Activated CD8-positive, alpha-beta memory T cell treated with anti-CD3 and anti-CD28 coated beads, Interleukin-2, amount 50 U/mL, for 4 hours (primary cell): Measurements from ENCODE around the gene PTPRT.
A peak's percentile ranks its signal among the peaks of the same experiment; 100 is the strongest.

ENCODE experiments used
- DNase-seq: peaks from one replicate; pipeline ENCODE4 v3.0.0-alpha.2; 2020

PTPRT gene

DNA sequence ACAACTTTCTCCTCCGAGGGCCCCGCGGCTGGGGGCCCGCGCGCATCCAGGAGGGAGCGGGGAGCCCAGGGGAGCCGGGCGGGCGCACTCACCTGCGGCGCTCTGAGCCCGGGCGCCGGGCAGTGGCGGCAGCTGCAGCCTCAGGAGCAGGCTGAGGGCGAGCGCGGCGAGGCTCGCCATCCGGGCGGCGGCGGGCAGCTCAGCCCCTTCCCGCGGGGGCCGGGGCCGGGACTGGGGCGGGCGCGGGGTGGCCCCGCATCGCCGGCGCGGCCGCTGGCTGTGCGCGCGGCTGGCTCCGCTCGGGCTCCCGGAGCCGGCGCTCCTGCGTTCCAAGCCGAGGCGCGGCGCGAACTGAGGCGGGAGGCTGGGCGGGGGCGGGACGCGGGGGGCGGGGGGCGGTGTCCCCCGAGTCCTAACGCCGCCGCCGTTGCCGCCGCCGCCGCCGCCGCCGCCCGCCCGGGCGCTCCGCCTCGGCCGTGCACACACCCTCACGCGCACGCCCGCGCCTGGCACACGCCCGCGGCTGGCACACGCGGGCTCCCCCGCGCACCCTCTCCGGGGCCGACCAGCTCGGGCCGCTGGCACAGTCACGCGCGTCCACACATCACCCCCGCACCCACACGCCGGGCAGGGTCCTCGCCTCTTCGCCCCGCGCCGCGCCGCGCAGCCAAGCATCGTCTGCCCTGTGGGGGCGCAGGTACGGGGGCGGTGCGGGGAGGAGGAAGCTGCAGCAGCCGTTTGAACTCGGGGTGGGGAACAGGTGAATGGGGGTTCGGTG is at the start of gene PTPRT:
TSS of gene PTPRT (minus strand) at position 353 of the 778 bp plus-strand sequence. CDS start at position 180, 173 bp downstream.
- DNase-seq: no peak

DNA sequence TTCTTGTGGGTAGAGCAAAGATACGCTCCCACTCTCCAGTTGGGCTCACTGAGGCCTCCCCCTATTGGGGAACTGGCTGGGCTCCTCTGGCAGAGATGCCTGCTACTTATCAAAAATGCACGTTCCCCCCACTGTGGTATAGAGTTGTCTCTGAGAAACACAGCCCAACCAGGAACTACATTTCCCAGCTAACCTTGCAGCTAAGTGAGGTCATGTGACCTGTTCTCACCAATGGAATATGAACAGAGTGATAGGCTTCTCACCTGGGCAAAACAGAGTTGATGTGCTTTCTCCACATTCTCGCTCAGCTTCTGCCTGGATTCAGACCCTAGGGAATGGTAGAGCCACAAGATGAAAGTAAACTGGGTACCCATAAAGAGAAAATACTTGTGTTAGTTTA is 49.1 kb upstream of the PTPRT start:
- no peak for DNase-seq

DNA sequence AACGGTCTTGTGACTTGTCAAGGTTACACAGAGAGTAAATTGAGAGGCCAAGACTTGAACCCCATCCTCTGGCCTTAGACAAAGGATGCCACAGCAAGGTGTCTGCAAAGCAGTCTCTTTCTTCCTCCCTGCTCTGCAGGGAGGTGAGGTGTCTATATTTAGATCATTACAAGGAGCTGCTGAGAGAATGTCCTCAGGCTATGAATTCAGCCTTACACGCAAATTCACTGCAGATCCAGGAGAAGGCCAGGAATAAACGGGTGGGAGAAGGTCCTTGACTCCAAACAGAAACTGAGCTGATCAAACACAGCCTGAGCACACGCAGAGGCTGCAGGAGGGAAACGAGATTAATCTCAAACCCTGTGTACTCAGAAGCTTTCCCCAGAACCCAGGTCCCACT is 48.6 kb upstream of the PTPRT start:
- DNase-seq: no peak

DNA sequence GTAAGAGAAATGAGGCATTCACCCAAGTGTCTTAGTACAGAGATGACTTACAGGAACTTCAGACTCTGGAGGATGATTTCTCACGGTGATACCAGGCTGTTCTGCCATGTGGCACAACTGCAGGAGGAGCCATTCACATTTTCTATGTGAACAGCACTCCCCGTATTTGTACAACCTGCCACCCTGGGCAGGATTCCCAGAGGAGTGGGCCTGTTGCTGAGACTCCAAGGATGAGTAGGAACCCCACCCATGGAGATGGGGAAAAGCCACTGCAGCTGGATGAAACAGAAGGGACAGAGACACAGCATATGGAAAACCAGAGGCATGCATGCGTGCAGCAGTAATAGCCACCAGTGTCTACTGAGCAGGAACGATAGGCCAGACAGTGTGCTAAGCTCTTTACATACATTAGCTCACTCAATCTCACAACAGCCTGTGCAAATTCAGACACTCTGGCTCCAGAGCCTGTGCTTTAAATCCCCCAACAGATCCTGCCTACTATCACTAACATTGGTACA is 48.0 kb upstream of the PTPRT start:
- DNase-seq: no peak

DNA sequence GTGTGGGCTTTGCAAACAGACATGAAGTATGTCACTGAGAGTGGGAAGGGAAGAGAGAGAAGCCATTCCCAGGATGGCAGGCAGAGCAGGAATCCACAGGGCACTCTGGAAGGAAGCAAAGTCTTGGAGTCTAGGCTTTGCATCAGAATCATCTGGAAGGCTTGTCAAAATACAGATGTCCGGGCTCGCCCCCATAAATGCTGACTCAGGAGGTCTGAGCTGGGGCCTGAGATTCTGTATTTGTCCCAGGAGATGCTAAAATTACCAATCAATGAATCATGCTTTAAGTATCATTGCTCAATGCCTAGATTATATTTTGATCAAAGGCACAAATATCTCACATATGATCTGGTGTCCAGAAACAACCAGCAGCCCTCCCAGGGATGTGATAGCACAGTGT is 46.3 kb upstream of the PTPRT start:
- no peak for DNase-seq

DNA sequence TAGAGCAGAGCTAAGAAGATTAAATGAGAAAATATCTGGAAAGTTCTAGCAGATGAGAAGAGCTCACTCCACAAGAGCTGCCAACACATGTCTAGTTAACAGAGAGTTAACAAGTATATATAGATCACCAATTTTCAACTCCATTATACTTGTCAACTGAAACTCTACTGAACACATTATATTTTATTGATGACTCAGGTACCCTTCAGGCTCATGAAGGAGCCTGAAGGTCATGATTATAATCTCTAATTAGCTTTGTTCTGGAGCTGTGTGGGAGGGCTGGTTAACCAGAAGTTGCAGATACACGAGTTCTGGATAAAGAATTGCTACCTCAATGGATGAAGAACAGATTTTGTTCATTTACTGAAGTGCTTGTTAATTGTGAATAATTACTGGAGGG is 42.1 kb upstream of the PTPRT start:
- DNase-seq: no peak

DNA sequence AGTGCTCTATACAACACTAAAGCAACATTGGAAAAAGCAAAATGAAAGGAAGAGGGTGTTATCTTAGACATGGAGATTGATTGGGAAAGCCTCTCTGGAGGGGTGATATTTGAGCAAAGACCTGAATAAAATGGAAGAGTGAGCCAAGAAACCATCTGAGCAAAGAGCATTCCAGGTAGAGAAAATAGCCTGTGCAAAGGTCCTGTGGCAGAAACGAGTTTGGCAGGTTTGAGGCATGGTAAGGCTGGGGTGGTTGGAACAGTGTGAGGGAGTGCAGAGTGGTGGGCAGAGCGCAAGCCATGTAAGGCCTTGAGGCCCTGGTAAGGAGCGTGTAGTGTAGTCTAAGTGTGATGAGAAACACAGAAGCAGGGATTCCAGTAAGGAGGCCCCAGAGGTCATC is 40.0 kb upstream of the PTPRT start:
- DNase-seq: no peak

DNA sequence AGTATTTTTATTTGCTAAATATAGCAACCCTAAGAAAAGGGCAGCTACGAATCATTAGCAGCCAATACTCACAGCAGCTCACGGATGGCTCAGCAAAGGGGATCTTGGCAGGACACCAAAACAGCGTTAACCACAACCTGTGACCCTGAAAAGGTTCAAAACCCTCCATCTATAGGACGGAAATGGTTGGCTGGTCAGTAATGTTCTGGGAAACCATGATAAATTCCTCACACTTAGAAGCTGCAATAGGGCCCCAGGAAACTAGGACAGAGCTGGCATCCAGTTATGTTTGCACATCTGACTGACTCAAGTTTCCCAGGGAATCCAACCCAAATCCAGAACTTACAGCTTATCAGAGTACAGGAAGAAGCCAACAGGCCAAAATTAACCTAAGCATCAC is 30.9 kb upstream of the PTPRT start:
- DNase-seq: no peak

DNA sequence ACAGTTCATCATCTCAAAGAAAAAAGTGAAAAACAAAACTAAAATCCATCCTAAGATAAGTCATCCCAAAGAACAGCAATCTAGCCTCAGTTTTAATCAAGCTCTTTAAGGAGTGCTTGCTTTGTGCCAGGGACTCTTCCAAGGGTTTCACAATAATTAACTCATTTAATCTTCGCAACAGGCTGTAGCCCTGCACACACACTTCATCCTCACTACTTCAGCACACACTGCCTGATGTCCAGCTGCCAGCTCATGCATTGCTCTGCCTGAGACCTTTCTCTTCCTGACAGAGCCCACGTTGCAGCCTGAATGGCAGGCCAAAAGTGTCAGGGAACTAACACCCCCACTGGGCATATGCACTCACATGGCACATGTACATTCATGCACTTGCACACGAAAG is 21.2 kb upstream of the PTPRT start:
- no peak for DNase-seq

DNA sequence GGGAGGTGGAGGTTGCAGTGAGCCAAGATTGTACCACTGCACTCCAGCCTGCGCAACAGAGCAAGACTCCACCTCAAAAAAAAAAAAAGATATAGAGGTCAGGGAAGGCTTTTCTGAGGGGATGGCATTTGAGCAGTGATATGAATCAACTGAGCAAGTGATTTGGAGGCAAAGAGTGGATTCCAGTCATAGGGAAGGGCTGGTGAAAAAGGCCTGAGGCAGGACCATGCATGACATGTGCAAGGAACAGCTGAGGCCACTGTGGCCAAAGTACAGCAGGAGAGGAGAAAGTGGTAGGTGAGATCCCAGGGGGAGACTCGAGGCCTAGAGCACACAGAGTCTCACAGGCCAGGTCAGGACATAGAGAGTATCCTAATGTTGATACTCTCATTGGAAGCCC is 20.1 kb upstream of the PTPRT start:
- no peak for DNase-seq

DNA sequence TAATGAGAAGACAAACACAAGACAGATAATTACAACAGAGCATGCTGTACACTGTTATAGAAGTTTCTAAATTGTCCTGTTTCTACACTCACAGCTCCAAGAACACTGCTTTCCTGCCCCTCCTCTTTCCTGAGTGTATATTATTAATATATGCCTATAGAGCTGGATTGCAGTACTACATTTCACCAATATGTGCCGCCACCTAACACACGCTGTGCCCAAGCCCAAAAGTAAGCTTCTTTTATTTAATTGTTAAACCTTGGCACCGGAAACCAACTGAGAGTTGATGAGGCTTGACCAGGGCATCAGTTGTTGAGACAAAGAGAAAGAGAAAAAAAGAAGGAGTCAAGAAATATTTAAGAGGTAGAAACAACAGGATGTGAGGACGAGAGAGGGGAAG is 16.0 kb upstream of the PTPRT start:
- no peak for DNase-seq

DNA sequence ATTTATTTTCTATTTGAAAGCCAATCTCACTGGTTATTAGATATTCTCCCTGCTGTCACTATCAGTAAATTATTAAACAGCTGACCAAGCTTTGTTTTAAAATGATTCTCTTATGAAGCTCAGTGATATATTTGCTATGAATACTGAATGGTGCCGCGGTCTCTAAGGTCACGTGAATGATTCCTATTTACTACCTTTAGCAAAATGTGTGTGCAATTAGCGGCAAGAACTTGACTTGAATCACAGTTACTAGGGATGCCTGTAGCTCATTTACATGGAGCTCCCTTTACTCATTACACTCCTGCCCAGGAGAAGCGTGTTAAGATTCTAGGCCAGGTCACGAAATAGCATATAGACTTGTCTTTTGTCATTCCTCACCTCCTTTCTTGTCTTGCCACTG is 12.4 kb upstream of the PTPRT start:
- no peak for DNase-seq

DNA sequence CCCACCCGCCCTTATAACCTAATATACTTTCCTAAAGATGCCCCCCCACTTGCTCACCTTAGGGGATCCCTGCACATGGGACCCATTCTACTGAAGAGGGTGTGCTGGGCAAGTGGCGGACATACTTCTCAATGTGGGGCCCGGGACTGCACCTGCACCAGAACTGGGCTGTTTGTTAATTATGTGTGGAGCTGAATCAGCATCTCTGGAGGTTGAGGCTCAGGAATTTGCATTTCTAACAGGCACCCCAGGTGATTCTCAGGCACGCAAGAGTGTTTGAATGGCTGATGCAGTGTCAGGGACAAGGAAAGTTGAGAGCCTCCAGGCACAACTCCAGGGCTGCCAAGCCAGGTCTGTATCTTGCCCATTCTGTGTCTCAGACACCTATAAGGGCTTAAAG is 8.9 kb upstream of the PTPRT start:
- no peak for DNase-seq

DNA sequence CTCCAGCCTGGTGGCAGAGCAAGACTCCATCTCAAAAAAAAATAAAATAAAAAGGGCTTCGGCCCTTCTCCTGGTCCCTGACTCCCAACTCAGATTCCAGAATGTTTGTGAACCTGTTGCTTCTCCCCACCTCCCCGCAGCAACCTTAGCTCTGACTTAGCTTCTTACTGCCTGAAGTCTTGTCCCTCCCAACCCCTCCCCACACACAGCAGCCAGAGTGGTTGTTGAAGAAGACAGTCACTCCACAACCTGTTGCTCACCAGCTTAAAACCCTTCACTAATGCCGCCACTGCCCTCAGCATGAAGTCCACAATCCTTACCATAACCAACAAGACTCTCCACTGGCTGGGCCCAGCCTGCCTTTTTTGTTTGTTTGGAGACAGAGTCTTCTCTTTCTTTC is 6.5 kb upstream of the PTPRT start:
- DNase-seq: no peak

DNA sequence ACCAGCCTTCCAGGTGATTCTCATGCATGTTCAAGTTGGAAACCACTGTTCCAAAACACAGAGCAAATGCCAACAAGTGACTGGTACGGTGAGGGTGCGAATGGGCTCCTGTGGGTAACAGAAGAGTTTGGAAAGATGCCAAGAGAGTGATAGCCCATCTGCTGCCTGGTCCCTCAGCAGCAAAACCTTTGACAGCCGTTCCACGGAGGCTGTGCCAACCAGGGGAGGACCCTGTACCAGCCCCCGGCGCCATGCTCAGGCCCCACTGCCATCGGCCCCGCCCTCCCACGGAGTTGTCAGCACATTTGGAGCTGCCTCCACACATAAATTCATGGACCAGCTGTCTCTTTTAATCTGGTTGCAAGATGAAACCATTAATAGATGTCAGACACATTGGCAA is 4.4 kb upstream of the PTPRT start:
- DNase-seq: no peak

DNA sequence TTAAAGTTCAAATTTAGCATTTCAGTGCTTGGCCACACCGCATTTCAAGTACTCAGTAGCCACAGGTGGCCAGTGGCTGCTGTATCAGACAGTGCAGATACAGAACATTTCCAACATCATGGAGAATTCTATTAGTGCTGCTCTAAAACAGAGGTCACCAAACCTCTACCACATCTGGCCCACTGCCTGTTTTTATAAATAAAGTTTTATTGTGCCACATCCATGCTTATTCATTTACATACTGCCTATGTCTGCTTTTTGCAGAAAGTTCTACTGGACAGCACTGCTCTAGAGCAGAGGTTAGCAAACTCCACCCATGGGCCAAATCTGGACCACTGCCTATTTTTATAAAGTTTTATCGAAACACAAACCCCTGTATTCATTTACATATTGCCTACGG is 3.7 kb upstream of the PTPRT start:
- DNase-seq: no peak

DNA sequence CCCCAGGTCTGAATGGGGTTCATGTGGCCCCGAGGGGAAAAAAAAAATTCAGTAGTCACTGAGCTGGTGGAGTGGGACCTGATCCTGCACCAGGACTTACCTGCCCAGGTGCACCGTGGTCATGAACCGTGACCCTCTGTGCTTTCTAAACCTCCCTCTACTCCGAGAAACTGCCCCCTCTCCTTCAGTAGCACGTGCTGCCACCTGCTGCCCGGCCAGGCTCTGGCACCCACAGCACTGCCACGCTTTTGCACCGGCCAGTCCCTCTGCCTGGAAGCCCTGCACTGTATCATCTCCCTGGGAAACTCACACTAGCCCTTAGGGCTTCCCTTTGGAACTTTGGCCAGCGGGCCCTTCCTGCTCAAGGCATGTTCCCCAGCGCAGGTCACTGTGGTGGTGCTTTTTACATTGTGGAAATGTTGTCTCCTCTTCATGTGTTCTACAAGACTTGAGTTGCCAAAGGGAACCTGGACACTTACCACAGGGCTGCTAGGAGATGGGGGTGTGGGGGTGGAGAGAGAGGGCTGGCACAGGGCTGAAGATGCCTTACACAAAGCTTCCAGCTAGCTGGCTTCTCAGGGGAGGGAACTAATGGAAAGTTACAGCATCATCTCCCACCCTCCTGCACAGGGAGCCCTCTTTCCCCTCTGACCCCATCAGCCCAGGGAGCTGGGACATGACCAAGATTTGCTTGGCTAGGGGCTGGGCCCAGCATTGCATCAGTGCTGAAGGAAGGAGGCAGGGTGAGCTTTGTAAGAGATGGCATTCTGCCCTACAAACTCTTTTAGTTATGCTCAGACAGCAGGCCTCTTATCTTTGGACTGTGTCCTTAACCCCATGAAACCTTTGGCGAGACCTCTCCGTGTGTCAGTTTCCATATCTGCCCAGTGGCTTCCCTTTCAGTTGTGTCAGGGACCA is 2.5 kb upstream of the PTPRT start:
- DNase-seq: no peak

DNA sequence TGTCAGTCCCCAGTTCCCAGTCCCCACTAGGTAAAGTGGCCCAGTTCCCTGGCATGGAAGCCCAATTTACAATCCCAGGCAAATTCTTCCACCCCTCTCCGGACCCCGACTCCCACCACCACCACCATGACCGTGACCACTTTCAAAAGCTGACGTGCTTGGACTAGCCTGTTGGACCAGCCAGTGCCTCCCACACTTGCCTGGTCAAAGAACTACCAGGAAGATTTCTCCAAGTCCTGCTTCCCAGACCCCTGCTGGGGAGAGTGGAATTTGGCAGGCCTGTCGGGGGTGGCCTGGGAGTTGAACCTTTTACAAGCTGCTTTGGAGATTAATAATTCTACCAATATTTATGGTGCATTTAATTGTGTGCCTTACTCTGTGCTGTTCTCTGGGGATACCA is 1.4 kb upstream of the PTPRT start:
- no peak for DNase-seq

DNA sequence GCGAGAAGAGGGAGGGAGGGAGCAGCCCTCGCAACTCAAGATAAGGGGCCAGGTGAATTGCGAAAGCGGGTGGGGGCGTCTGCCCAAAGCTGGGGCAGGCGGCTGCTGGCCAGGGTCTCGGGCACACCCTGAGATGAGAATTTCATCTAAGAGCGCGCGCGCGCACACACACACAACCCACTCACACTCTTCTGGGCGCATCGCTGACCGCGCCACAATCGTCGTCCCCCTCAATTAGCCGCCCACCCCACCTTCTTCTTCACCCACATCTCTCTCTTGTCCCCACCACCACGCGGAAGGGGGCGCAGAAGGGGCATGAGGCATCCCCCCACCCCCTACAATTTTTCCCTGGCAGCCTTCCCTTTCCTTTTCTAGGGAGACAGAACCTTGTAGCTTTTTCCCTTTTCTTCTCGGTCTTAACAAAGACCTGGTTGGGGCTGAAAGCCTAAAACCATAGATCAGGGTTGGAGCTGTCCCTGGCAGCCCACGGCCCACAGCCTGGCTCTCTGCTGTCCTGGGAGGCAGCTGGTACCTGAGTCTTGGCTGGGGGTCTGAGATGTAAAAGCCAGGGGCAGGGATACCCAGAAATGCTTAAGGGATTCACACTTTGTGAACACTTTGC is 737 bp upstream of the PTPRT start:
- DNase-seq: no peak

DNA sequence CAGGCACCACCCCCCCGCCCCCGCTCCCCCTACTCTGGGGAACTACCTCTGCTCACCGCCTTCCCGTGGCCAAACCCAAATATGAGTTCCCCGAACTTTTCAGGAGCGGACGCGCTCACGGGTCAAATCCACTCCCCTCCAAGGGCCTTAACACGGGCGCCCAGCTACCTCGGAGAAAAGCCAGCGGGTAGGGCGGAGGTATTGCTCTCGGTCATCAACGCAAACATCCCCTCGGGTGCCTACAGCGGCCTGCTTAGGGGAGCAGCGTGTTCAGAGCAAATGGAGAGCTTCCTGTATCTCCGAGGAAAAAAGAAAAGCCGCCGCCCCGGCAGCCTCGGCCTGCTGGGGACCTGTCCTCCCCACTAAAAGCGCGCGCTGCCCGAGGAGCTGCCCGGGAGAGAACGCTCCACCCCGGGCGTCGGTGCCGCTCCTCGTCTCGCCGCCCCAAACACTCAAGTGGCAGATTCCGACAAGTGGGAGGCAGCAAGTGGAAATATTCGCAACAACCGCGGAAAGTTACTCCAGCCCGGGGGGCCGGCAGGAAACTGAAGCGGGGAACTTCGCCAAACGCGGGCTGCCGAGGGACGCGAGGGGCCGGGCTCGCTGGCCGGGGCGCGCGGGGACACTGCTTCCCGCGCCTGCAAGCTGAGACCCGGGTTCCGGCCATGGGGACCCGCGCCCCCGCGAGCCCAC is 699 bp downstream of the PTPRT start:
- DNase-seq: no peak

DNA sequence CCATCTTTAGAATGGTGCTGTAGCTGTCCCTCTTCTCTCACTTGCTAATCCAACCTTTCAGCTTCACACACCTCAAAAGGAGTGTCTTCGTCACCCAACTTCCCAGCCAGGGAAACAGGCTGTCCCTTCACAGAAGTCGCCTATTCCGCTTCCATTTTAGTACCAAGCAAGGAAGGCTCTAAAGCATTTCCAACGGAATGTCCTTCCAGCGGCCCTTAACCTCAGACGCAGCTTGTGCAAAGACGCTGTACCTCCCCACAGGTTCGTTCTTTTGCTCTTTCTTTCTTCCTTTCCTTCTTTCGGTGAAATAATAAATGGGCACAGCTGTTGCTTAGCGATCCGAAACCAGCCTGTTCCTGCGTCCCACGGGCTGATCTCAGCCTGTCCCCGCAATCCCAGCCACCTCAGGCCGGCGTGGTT is 1.5 kb downstream of the PTPRT start:
- DNase-seq: no peak

DNA sequence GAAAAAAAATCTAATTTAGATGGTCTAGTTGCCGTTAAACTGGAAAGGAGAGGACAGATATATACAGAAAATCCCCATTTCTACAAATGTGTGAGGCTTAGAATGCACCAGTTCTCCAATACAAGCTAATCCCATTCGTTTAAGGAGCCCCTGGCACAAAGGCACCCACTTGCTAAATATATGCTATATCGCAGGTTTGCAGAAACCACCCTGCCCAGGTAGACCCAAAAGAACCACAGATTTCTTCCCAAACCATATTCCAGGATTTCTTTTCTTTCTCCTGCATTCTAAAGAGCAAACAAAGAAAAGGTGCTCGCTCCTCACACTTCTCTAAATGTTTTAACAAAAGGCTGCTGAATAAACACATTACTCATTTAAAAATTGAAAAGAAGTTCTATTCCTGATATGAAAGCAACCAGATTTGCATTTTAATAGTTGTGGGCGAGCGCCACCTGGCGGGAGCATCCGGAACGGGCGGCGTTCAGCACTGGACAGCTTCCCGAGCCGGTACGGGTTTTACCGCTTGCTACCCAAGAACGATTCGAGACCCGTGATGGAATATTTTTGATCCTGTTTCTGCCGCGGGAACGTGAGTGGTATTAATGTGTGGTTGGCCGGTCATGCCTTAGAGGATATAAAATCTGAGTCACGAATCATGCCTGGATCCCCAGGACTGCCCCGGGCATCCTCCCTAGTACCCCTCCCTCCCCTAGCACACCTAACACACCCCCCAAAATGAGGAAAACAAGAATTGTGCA is 2.1 kb downstream of the PTPRT start:
- peak; percentile 35 for DNase-seq
